Neural progenitor cell (in vitro differentiated cells): ENCODE results near the gene WWOX.

ENCODE experiments used
- CTCF ChIP-seq: fragments of 200-600 bp; sonication (generic); IDR thresholded peaks from 2 replicates; pipeline ENCODE4 v1.5.1; 2017; ENCODE audit warnings: antibody characterized with exemption, mild to moderate bottlenecking
- EZH2 ChIP-seq: fragments of 200-600 bp; sonication (generic); IDR thresholded peaks from 2 replicates; pipeline ENCODE4 v1.6.1; 2017; ENCODE audit warnings: antibody characterized with exemption, mild to moderate bottlenecking, moderate library complexity

GRCh38 chr16:78297066-78297666, 197.7 kb downstream of the WWOX start:
- TF ChIP-seq CTCF (no peak), EZH2 (no peak)
